ENCODE measurements around the gene MRPL10. TPM values are rescaled to one million over a fixed set of nuclear protein-coding genes. Genes with fewer than 3 reads are reported as not detected.
A peak's percentile ranks its signal among the peaks of the same experiment; 100 is the strongest.

The MRPL10 gene
- total RNA-seq, 2 experiments from 2014 or later: 46.9 to 51.9 TPM

GRCh38 chr17:47852113-47852949, 21.0 kb upstream of the MRPL10 start:
- Mint-ChIP-seq H3K27ac (no peak overlapping the region), H3K4me3 (no peak overlapping the region), H3K27me3 (peaks cover 87% of the 10 kb centered on the region), H3K9me3 (no peaks in the 10 kb centered on the region), H3K36me3 (ENCODE audit: low read depth) (no peaks in the 10 kb centered on the region), H3K4me1 (peaks cover 16% of the 10 kb centered on the region)
- ChIA-PET CTCF (interaction anchor here (0.6 to 19.1 kb wide), 8 partner anchors 9 to 117 kb away, joined by 3 to 344 read pairs (median 4); partner anchors contain the start of gene SP2), POLR2A (no interaction called here)
- DNase-seq: no peak

- DNase-seq: no peak
- ChIA-PET POLR2A (no interaction called here), CTCF (interaction anchor here (0.9 to 19.1 kb wide), 7 partner anchors 9 to 117 kb away, joined by 3 to 344 read pairs (median 4); partner anchors contain the start of gene SP2)
- Mint-ChIP-seq H3K9me3 (no peaks in the 10 kb centered on the region), H3K36me3 (ENCODE audit: low read depth) (no peaks in the 10 kb centered on the region), H3K27me3 (peaks cover 90% of the 10 kb centered on the region), H3K4me1 (peaks cover 20% of the 10 kb centered on the region), H3K4me3 (no peak overlapping the region), H3K27ac (no peak overlapping the region)
Observed at GRCh38 chr17:47851764-47852112, 20.4 kb upstream of the MRPL10 start.

GRCh38 chr17:47850692-47851573, 19.6 kb upstream of the MRPL10 start, which contains the start of gene SP6:
TSS of gene SP6 (minus strand) at chr17:47851163. CDS start at chr17:47848429, 2,734 bp downstream.
- peak; percentile 49 for DNase-seq
- Mint-ChIP-seq H3K36me3 (ENCODE audit: low read depth) (no peaks in the 10 kb centered on the region), H3K27me3 (peaks cover 90% of the 10 kb centered on the region), H3K4me3 (peak within 1 kb of the TSS; percentile 15), H3K27ac (no peak within 1 kb of the TSS), H3K9me3 (no peaks in the 10 kb centered on the region), H3K4me1 (peaks cover 20% of the 10 kb centered on the region)
- POLR2A ChIA-PET: interaction anchor here (0.6 kb wide), 1 partner anchor 44 kb away, joined by 5 read pairs; the partner anchor contains the start of gene SP2
- CTCF ChIA-PET: interaction anchor here (0.6 to 19.1 kb wide), 8 partner anchors 8 to 198 kb away, joined by 3 to 344 read pairs (median 4); partner anchors contain the start of genes SCRN2 and SP2

GRCh38 chr17:47850373-47850691, 19.0 kb upstream of the MRPL10 start:
- DNase-seq: no peak
- no peak overlapping the region for H3K27ac Mint-ChIP-seq
- no peaks in the 10 kb centered on the region for H3K36me3 Mint-ChIP-seq (ENCODE audit: low read depth)
- ChIA-PET CTCF (interaction anchor here (1.1 to 19.1 kb wide), 3 partner anchors 9 to 38 kb away, joined by 3 to 344 read pairs (median 15); partner anchors contain the start of genes SCRN2 and SP2), POLR2A (interaction anchor here (0.6 kb wide), 1 partner anchor 45 kb away, joined by 5 read pairs; the partner anchor contains the start of gene SP2)
- peak overlapping the region; percentile 15 for H3K4me3 Mint-ChIP-seq
- peaks cover 90% of the 10 kb centered on the region for H3K27me3 Mint-ChIP-seq
- H3K9me3 Mint-ChIP-seq: no peaks in the 10 kb centered on the region
- H3K4me1 Mint-ChIP-seq: peaks cover 20% of the 10 kb centered on the region

GRCh38 chr17:47848198-47848513, 16.8 kb upstream of the MRPL10 start:
- Mint-ChIP-seq H3K27me3 (peaks cover 79% of the 10 kb centered on the region), H3K27ac (no peak overlapping the region), H3K4me1 (peaks cover 21% of the 10 kb centered on the region), H3K9me3 (no peaks in the 10 kb centered on the region), H3K4me3 (no peak overlapping the region), H3K36me3 (ENCODE audit: low read depth) (no peaks in the 10 kb centered on the region)
- POLR2A ChIA-PET: no interaction called here
- CTCF ChIA-PET: interaction anchor here (0.5 to 19.1 kb wide), 9 partner anchors 10 to 130 kb away, joined by 3 to 344 read pairs (median 5); partner anchors contain the start of genes CDK5RAP3 and SP2
- DNase-seq: no peak

DNA sequence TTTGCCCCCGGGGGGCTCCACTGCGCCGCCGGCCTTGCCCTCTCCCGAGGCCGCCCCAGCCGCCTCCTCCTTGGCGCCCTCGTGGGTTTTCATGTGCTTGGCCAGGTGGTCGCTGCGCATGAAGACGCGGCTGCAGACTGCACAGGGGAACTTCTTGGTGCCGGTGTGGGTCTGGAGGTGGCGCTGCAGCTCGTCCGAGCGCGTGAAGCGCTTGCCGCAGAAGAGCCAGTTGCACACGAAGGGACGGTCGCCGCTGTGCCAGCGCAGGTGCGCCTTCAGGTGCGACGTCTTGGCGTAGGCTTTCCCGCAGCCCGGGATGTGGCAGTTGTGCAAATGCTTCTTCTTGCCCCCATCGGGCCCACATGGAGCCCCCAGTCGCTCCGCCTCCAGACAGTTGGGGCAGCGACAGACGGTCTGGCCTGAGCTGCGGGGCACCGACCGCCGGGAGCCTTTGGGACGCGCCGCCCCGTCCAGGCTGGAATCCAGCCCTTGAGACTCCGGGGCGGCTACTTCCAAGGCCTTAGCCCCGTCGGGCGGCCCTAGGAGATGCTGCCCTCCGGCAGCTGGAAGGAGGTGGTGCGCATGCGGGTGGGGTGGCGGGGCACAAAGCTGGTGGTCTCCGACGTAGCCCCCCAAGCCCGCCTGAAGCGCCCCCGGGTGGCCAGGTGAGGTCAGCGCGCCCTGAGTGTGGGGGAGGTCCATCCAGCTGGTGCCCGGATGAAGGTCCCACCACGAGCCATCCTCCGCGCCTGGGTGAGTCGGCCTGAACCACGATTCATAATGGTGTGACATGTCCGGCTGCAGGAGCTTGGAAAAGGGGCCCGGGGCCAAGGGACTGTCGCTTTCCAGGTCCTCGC, 16.2 kb upstream of the MRPL10 start:
- Mint-ChIP-seq H3K4me1 (peaks cover 26% of the 10 kb centered on the region), H3K27me3 (peaks cover 73% of the 10 kb centered on the region), H3K27ac (no peak overlapping the region), H3K4me3 (no peak overlapping the region), H3K9me3 (no peaks in the 10 kb centered on the region), H3K36me3 (ENCODE audit: low read depth) (no peaks in the 10 kb centered on the region)
- CTCF ChIA-PET: interaction anchor here (0.8 to 19.1 kb wide), 11 partner anchors 11 to 163 kb away, joined by 3 to 344 read pairs (median 4); partner anchors contain the start of genes CDK5RAP3 and SP2
- POLR2A ChIA-PET: no interaction called here
- peak; percentile 22 for DNase-seq

DNA sequence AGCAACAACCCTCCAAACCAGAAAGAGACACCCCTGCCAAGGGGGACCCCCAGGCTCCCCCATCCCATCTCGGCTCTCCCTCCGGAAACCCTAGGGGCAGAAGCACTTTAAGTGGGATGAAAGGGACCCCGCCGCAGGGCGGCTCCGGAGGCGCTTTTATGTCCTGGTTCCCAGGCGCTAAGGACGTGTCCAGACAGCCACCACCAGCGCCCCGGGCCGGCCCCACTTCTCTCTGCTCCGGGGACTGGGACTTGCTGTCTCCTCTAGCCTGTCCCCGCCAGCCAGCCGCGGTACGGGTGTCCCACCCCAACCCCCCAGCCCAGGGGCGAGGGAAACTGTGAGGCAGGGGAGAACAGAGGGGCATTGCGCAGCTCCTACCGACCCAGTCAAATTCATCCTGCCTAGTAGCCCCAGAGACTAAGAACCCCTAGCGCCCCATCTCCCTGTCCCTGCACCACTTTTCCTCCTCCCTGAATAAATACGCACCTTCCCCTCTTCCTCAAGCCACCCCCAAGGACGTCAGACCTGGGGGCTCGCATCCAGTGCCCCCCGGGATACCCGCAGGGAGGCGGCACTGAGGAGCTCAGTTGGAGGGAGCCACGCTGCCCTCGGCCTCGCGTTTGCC, 15.5 kb upstream of the MRPL10 start:
- Mint-ChIP-seq H3K4me3 (no peak overlapping the region), H3K9me3 (no peaks in the 10 kb centered on the region), H3K36me3 (ENCODE audit: low read depth) (no peaks in the 10 kb centered on the region), H3K4me1 (peaks cover 26% of the 10 kb centered on the region), H3K27ac (no peak overlapping the region), H3K27me3 (peaks cover 66% of the 10 kb centered on the region)
- DNase-seq: no peak
- ChIA-PET POLR2A (interaction anchor here (0.6 kb wide), 1 partner anchor 18 kb away, joined by 4 read pairs; no protein-coding TSS in a partner anchor), CTCF (interaction anchor here (0.8 to 19.1 kb wide), 9 partner anchors 9 to 164 kb away, joined by 3 to 344 read pairs (median 4); partner anchors contain the start of genes CDK5RAP3 and SP2)

- Mint-ChIP-seq H3K27ac (no peak overlapping the region), H3K4me1 (peaks cover 32% of the 10 kb centered on the region), H3K27me3 (peaks cover 59% of the 10 kb centered on the region), H3K9me3 (no peaks in the 10 kb centered on the region), H3K4me3 (no peak overlapping the region), H3K36me3 (ENCODE audit: low read depth) (no peaks in the 10 kb centered on the region)
- DNase-seq: no peak
- ChIA-PET POLR2A (no interaction called here), CTCF (interaction anchor here (1.0 to 19.1 kb wide), 5 partner anchors 12 to 124 kb away, joined by 3 to 344 read pairs (median 19); partner anchors contain the start of genes CDK5RAP3 and SP2)
Observed at GRCh38 chr17:47845716-47846075, 14.4 kb upstream of the MRPL10 start.

- Mint-ChIP-seq H3K4me1 (peaks cover 33% of the 10 kb centered on the region), H3K27ac (no peak overlapping the region), H3K36me3 (ENCODE audit: low read depth) (no peaks in the 10 kb centered on the region), H3K9me3 (no peaks in the 10 kb centered on the region), H3K4me3 (no peak overlapping the region), H3K27me3 (peaks cover 52% of the 10 kb centered on the region)
- no peak for DNase-seq
- ChIA-PET POLR2A (no interaction called here), CTCF (interaction anchor here (1.0 to 19.1 kb wide), 8 partner anchors 11 to 170 kb away, joined by 3 to 344 read pairs (median 6); partner anchors contain the start of genes CDK5RAP3, LRRC46, MRPL10 and SP2)
Observed at GRCh38 chr17:47844814-47845715, 13.7 kb upstream of the MRPL10 start.

GRCh38 chr17:47844227-47844626, 12.9 kb upstream of the MRPL10 start:
- ChIA-PET POLR2A (no interaction called here), CTCF (interaction anchor here (1.0 to 19.1 kb wide), 7 partner anchors 10 to 171 kb away, joined by 3 to 344 read pairs (median 9); partner anchors contain the start of genes CDK5RAP3, LRRC46, MRPL10 and SP2)
- no peak for DNase-seq
- Mint-ChIP-seq H3K4me1 (peaks cover 39% of the 10 kb centered on the region), H3K36me3 (ENCODE audit: low read depth) (no peaks in the 10 kb centered on the region), H3K9me3 (no peaks in the 10 kb centered on the region), H3K4me3 (no peak overlapping the region), H3K27ac (no peak overlapping the region), H3K27me3 (peaks cover 44% of the 10 kb centered on the region)

DNA sequence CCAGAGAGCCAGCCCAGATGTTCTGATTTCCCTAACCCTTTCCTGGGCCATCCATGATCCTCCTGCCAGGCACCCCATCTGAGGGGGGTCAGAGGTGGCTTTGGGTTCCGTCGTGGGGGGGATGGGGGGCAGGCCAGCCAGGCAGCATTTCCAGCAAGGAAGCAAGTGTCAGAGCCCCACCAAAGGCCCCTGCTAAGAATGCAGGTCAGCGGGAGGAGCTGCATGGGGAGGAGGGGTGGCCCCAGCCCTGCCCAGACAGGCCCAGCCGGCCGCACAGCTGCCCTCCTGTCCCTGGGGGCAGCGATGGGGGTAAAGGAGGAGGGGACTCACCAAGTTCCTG, 12.0 kb upstream of the MRPL10 start:
- peak overlapping the region; percentile 60 for H3K27ac Mint-ChIP-seq
- H3K27me3 Mint-ChIP-seq: peaks cover 35% of the 10 kb centered on the region
- no peaks in the 10 kb centered on the region for H3K36me3 Mint-ChIP-seq (ENCODE audit: low read depth)
- ChIA-PET CTCF (interaction anchor here (0.7 to 19.1 kb wide), 11 partner anchors 9 to 175 kb away, joined by 3 to 344 read pairs (median 7); partner anchors contain the start of genes CDK5RAP3, LRRC46, MRPL10 and SP2), POLR2A (no interaction called here)
- no peak for DNase-seq
- no peaks in the 10 kb centered on the region for H3K9me3 Mint-ChIP-seq
- peaks cover 43% of the 10 kb centered on the region for H3K4me1 Mint-ChIP-seq
- H3K4me3 Mint-ChIP-seq: no peak overlapping the region

Data from activated CD4-positive, alpha-beta T cell treated with anti-CD3 and anti-CD28 coated beads, Interleukin-2, amount 10 ng/mL, durations not matched to agents 7 days and 5 days (primary cell).